ENCODE data around the gene NUDT1.

Gene NUDT1

GRCh38 chr7:2289621-2290020 is 47.6 kb downstream of the NUDT1 start:
- Mint-ChIP-seq H3K27me3 (no peaks in the 10 kb centered on the region), H3K36me3 (ENCODE audit: insufficient read depth) (peaks cover 3% of the 10 kb centered on the region), H3K4me3 (no peak overlapping the region), H3K27ac (ENCODE audit: low read depth) (no peak overlapping the region), H3K9me3 (no peaks in the 10 kb centered on the region), H3K4me1 (no peaks in the 10 kb centered on the region)
- no peak for ATAC-seq (replicated peaks; ENCODE audit: extremely low read depth, poor library complexity, severe bottlenecking)
- DNase-seq (ENCODE audit: low spot score in 2 of 2), result no peak

- Mint-ChIP-seq H3K27ac (ENCODE audit: low read depth) (no peak overlapping the region), H3K36me3 (ENCODE audit: insufficient read depth) (peaks cover 3% of the 10 kb centered on the region), H3K27me3 (no peaks in the 10 kb centered on the region), H3K4me1 (no peaks in the 10 kb centered on the region), H3K9me3 (no peaks in the 10 kb centered on the region), H3K4me3 (no peak overlapping the region)
- ATAC-seq (replicated peaks; ENCODE audit: extremely low read depth, poor library complexity, severe bottlenecking) (no peak), DNase-seq (ENCODE audit: low spot score in 2 of 2) (no peak)
These were observed 48.9 kb downstream of the NUDT1 start for GRCh38 chr7:2290877-2291276.

- Mint-ChIP-seq H3K4me1 (no peaks in the 10 kb centered on the region), H3K27me3 (no peaks in the 10 kb centered on the region), H3K36me3 (ENCODE audit: insufficient read depth) (no peaks in the 10 kb centered on the region), H3K4me3 (no peak overlapping the region), H3K27ac (ENCODE audit: low read depth) (no peak overlapping the region), H3K9me3 (no peaks in the 10 kb centered on the region)
- ATAC-seq (replicated peaks; ENCODE audit: extremely low read depth, poor library complexity, severe bottlenecking) (no peak), DNase-seq (ENCODE audit: low spot score in 2 of 2) (no peak)
These were observed 54.1 kb downstream of the NUDT1 start for GRCh38 chr7:2295936-2296620.

- DNase-seq (ENCODE audit: low spot score in 2 of 2), result no peak
- H3K27ac Mint-ChIP-seq (ENCODE audit: low read depth), result no peak overlapping the region
- ATAC-seq (replicated peaks; ENCODE audit: extremely low read depth, poor library complexity, severe bottlenecking), result no peak
- H3K9me3 Mint-ChIP-seq, result no peaks in the 10 kb centered on the region
- H3K27me3 Mint-ChIP-seq, result no peaks in the 10 kb centered on the region
- H3K36me3 Mint-ChIP-seq (ENCODE audit: insufficient read depth), result no peaks in the 10 kb centered on the region
- no peak overlapping the region for H3K4me3 Mint-ChIP-seq
- H3K4me1 Mint-ChIP-seq, result no peaks in the 10 kb centered on the region
These were observed 54.8 kb downstream of the NUDT1 start for GRCh38 chr7:2296832-2297231.

- no peak overlapping the region for H3K27ac Mint-ChIP-seq (ENCODE audit: low read depth)
- no peak overlapping the region for H3K4me3 Mint-ChIP-seq
- ATAC-seq (replicated peaks; ENCODE audit: extremely low read depth, poor library complexity, severe bottlenecking), result no peak
- no peaks in the 10 kb centered on the region for H3K36me3 Mint-ChIP-seq (ENCODE audit: insufficient read depth)
- H3K27me3 Mint-ChIP-seq, result no peaks in the 10 kb centered on the region
- no peaks in the 10 kb centered on the region for H3K9me3 Mint-ChIP-seq
- DNase-seq (ENCODE audit: low spot score in 2 of 2), result no peak
- no peaks in the 10 kb centered on the region for H3K4me1 Mint-ChIP-seq
These were observed 57.3 kb downstream of the NUDT1 start for GRCh38 chr7:2299131-2299829.

- no peaks in the 10 kb centered on the region for H3K27me3 Mint-ChIP-seq
- no peaks in the 10 kb centered on the region for H3K4me1 Mint-ChIP-seq
- no peaks in the 10 kb centered on the region for H3K36me3 Mint-ChIP-seq (ENCODE audit: insufficient read depth)
- ATAC-seq (replicated peaks; ENCODE audit: extremely low read depth, poor library complexity, severe bottlenecking) (no peak), DNase-seq (ENCODE audit: low spot score in 2 of 2) (no peak)
- H3K9me3 Mint-ChIP-seq, result no peaks in the 10 kb centered on the region
- no peak overlapping the region for H3K4me3 Mint-ChIP-seq
- no peak overlapping the region for H3K27ac Mint-ChIP-seq (ENCODE audit: low read depth)
These were observed 58.0 kb downstream of the NUDT1 start for GRCh38 chr7:2299870-2300512.
